Urinary bladder (tissue), 4 donors: ENCODE measurements around the gene ZCCHC9. TPM values are rescaled to one million over a fixed set of nuclear protein-coding genes. Genes with fewer than 3 reads are reported as not detected.

Source experiments
- DNase-seq: peaks from one replicate; pipeline ENCODE4 v3.0.0-alpha.2; 2015; ENCODE audit errors: extremely low spot score
- H3K27ac ChIP-seq: one replicate; pipeline ENCODE4 v1.5.1; 2013; ENCODE audit warnings: low read depth, mild to moderate bottlenecking, moderate library complexity
- H3K36me3 ChIP-seq: one replicate; pipeline ENCODE4 v1.6.1; 2013; ENCODE audit warnings: mild to moderate bottlenecking, moderate library complexity; ENCODE audit not compliant: insufficient read depth
- H3K4me1 ChIP-seq: one replicate; pipeline ENCODE4 v1.6.1; 2013; ENCODE audit warnings: mild to moderate bottlenecking, moderate library complexity; ENCODE audit not compliant: insufficient read depth
- H3K4me3 ChIP-seq: one replicate; pipeline ENCODE4 v1.5.1; 2013; ENCODE audit warnings: low read depth, low read length
- WGBS: extraction: QIAGEN DNeasy Blood & Tissue Kit; methylation state at CpG from one replicate; pipeline ENCODE4 v1.1.7; 2013; 5-methylcytosine and 5-hydroxymethylcytosine counted together
- polyA plus RNA-seq: library from polyadenylated mRNA; stranded (reverse); fragments of 200-250 nt; gene quantifications from one replicate; pipeline ENCODE4 v1.2.3, GENCODE V29; 2013
- total RNA-seq: library from RNA; depleted of rRNA; stranded (reverse); fragments of >200 nt; gene quantifications from one replicate; pipeline ENCODE4 v1.2.3, GENCODE V29; 2014
- donor health status: healthy with polysubstance abuse.
- donor health status: healthy.

Gene ZCCHC9
- total and polyA plus RNA-seq, 2 donors = 23.4 to 37.7 TPM

GRCh38 chr5:81353189-81353588 lies 51.8 kb downstream of the ZCCHC9 start:
- H3K4me3 ChIP-seq = no peak overlapping the region
- H3K36me3 ChIP-seq = no peaks in the 10 kb centered on the region
- H3K4me1 ChIP-seq = no peaks in the 10 kb centered on the region
- no peak overlapping the region for H3K27ac ChIP-seq
- DNase-seq = no peak
- WGBS = 60% methylated on average over 5 of the region's 5 CpGs

- Histone ChIP-seq H3K27ac (no peak overlapping the region), H3K4me3 (no peak overlapping the region), H3K36me3 (no peaks in the 10 kb centered on the region), H3K4me1 (no peaks in the 10 kb centered on the region)
- no peak for DNase-seq
- 63% methylated on average over 2 of the region's 2 CpGs for WGBS
Measured at GRCh38 chr5:81354093-81354492, 52.7 kb downstream of the ZCCHC9 start.

- whole genome bisulfite sequencing = 76% methylated on average over 11 of the region's 11 CpGs
- no peak overlapping the region for H3K4me3 ChIP-seq
Measured at GRCh38 chr5:81355291-81356251, 54.2 kb downstream of the ZCCHC9 start.

GRCh38 chr5:81359108-81359507 lies 57.7 kb downstream of the ZCCHC9 start:
- 36% methylated on average over 5 of the region's 5 CpGs for WGBS

More at GRCh38 chr5:81355291-81356251, 54.2 kb downstream of the ZCCHC9 start:
- Histone ChIP-seq H3K27ac (no peak overlapping the region), H3K36me3 (no peaks in the 10 kb centered on the region), H3K4me1 (no peaks in the 10 kb centered on the region)
- DNase-seq = no peak

GRCh38 chr5:81359881-81360280 lies 58.5 kb downstream of the ZCCHC9 start:
- Histone ChIP-seq H3K4me1 (no peaks in the 10 kb centered on the region), H3K27ac (no peak overlapping the region), H3K36me3 (no peaks in the 10 kb centered on the region), H3K4me3 (no peak overlapping the region)
- WGBS = 80% methylated on average over 2 of the region's 2 CpGs
- DNase-seq = no peak

More at GRCh38 chr5:81359108-81359507, 57.7 kb downstream of the ZCCHC9 start:
- no peaks in the 10 kb centered on the region for H3K4me1 ChIP-seq
- H3K27ac ChIP-seq = no peak overlapping the region
- H3K36me3 ChIP-seq = no peaks in the 10 kb centered on the region
- no peak overlapping the region for H3K4me3 ChIP-seq
- no peak for DNase-seq

GRCh38 chr5:81360640-81361039 lies 59.3 kb downstream of the ZCCHC9 start:
- Histone ChIP-seq H3K4me1 (no peaks in the 10 kb centered on the region), H3K27ac (no peak overlapping the region), H3K4me3 (no peak overlapping the region), H3K36me3 (no peaks in the 10 kb centered on the region)
- no peak for DNase-seq
- 91% methylated on average over 4 of the region's 4 CpGs for WGBS

GRCh38 chr5:81361600-81361999 lies 60.2 kb downstream of the ZCCHC9 start:
- WGBS = 93% methylated on average over 2 of the region's 2 CpGs
- H3K4me1 ChIP-seq = no peaks in the 10 kb centered on the region
- H3K27ac ChIP-seq = no peak overlapping the region
- no peaks in the 10 kb centered on the region for H3K36me3 ChIP-seq
- DNase-seq = no peak
- no peak overlapping the region for H3K4me3 ChIP-seq

Other genes starting within 250 kb of the ZCCHC9 start
- gene CKMT2, start 68.3 kb upstream of the ZCCHC9 start, total RNA-seq = 6.9 TPM
- 8.4 TPM for gene CKMT2, start 68.3 kb upstream of the ZCCHC9 start, polyA plus RNA-seq
- gene ACOT12, start 92.5 kb downstream of the ZCCHC9 start, total RNA-seq = 0.21 TPM
- 0.05 TPM for gene ACOT12, start 92.5 kb downstream of the ZCCHC9 start, polyA plus RNA-seq